GM12878 (cell line): ENCODE measurements around the gene TAGLN3. TPM values are rescaled to one million over a fixed set of nuclear protein-coding genes. Genes with fewer than 3 reads are reported as not detected.

Source experiments
- CBX5 ChIP-seq: sonication (generic); IDR thresholded peaks from 2 replicates; pipeline ENCODE4 v1.6.1; 2016; ENCODE audit warnings: low read depth, moderate library complexity, mild to moderate bottlenecking, inconsistent platforms
- DPF2 ChIP-seq: fragments of 450-650 bp; IDR thresholded peaks from 2 replicates; pipeline ENCODE4 v1.6.1; 2017; ENCODE audit warnings: mild to moderate bottlenecking
- PAX8 ChIP-seq: fragments of 450-650 bp; IDR thresholded peaks from 2 replicates; pipeline ENCODE4 v1.6.1; 2017; ENCODE audit warnings: mild to moderate bottlenecking, moderate library complexity
- PBX3 ChIP-seq: IDR thresholded peaks from 2 replicates; pipeline ENCODE4 v1.6.1; 2011; ENCODE audit warnings: mild to moderate bottlenecking, low read depth, low read length, moderate library complexity; ENCODE audit not compliant: insufficient replicate concordance
- RBBP5 ChIP-seq: fragments of 200-600 bp; sonication (generic); conservative IDR thresholded peaks from 2 replicates; pipeline ENCODE4 v1.6.1; 2016
- STAT3 ChIP-seq: IDR thresholded peaks from 2 replicates; pipeline ENCODE4 v1.6.1; 2011; ENCODE audit warnings: low read depth, low read length, improper control_type of control experiment
- TBL1XR1 ChIP-seq: IDR thresholded peaks from 2 replicates; pipeline ENCODE4 v1.6.1; 2012; ENCODE audit warnings: low read depth, low read length, improper control_type of control experiment
- polyA plus RNA-seq, 11 experiments: library from polyadenylated mRNA; depleted of rRNA in 4 of 11; unstranded in 6 of 11; stranded (reverse) in 5 of 11; fragments of >200 nt; fragmentation: Nextera tagmentation in 4 of 11; fragmentation: Illumina TruSeq in 1 of 11; extraction: Ambion mirVana in 4 of 11; extraction: Trizol in 1 of 11; gene quantifications; 1 replicate in 1 of 11; 2 replicates in 10 of 11; pipeline versions ENCODE4 v1.2.1 to v1.2.3, GENCODE V29; 2011 to 2016; ENCODE audit warnings: inconsistent platforms in 2 of 11, missing spikeins in 2 of 11, low read depth in 1 of 11
- total RNA-seq, 4 experiments: library from RNA; depleted of rRNA in 3 of 4; stranded (reverse); fragments of >200 nt in 3 of 4; fragmentation: Illumina TruSeq in 1 of 4; extraction: Trizol in 1 of 4; gene quantifications; 2 replicates each; pipeline versions ENCODE4 v1.2.1 to v1.2.3, GENCODE V29; 2013 to 2021
- TF ChIP-seq, protein P1 (sequence below): IDR thresholded peaks from 2 replicates; pipeline ENCODE4 v1.6.1; 2012; ENCODE audit warnings: improper control_type of control experiment, low read depth, low read length; ENCODE audit not compliant: insufficient replicate concordance
- TF ChIP-seq, protein P2 (sequence below): fragments of 450-650 bp; IDR thresholded peaks from 2 replicates; pipeline ENCODE4 v1.6.1; 2018; ENCODE audit warnings: mild to moderate bottlenecking, low read depth, moderate library complexity; ENCODE audit not compliant: partially characterized antibody

Gene TAGLN3
- total and polyA plus RNA-seq, 10 of the 15 experiments (the other 5 are each of a cell fraction or from before 2014, with no cell fraction given): 0.06 to 0.53 (median 0.12) TPM; not detected in 3

- TF ChIP-seq, protein P1, sequence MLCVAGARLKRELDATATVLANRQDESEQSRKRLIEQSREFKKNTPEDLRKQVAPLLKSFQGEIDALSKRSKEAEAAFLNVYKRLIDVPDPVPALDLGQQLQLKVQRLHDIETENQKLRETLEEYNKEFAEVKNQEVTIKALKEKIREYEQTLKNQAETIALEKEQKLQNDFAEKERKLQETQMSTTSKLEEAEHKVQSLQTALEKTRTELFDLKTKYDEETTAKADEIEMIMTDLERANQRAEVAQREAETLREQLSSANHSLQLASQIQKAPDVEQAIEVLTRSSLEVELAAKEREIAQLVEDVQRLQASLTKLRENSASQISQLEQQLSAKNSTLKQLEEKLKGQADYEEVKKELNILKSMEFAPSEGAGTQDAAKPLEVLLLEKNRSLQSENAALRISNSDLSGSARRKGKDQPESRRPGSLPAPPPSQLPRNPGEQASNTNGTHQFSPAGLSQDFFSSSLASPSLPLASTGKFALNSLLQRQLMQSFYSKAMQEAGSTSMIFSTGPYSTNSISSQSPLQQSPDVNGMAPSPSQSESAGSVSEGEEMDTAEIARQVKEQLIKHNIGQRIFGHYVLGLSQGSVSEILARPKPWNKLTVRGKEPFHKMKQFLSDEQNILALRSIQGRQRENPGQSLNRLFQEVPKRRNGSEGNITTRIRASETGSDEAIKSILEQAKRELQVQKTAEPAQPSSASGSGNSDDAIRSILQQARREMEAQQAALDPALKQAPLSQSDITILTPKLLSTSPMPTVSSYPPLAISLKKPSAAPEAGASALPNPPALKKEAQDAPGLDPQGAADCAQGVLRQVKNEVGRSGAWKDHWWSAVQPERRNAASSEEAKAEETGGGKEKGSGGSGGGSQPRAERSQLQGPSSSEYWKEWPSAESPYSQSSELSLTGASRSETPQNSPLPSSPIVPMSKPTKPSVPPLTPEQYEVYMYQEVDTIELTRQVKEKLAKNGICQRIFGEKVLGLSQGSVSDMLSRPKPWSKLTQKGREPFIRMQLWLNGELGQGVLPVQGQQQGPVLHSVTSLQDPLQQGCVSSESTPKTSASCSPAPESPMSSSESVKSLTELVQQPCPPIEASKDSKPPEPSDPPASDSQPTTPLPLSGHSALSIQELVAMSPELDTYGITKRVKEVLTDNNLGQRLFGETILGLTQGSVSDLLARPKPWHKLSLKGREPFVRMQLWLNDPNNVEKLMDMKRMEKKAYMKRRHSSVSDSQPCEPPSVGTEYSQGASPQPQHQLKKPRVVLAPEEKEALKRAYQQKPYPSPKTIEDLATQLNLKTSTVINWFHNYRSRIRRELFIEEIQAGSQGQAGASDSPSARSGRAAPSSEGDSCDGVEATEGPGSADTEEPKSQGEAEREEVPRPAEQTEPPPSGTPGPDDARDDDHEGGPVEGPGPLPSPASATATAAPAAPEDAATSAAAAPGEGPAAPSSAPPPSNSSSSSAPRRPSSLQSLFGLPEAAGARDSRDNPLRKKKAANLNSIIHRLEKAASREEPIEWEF: no peak
- TF ChIP-seq PAX8 (no peak), DPF2 (no peak), CBX5 (no peak), RBBP5 (no peak), PBX3 (no peak), TBL1XR1 (no peak), STAT3 (no peak)
- TF ChIP-seq, protein P2, sequence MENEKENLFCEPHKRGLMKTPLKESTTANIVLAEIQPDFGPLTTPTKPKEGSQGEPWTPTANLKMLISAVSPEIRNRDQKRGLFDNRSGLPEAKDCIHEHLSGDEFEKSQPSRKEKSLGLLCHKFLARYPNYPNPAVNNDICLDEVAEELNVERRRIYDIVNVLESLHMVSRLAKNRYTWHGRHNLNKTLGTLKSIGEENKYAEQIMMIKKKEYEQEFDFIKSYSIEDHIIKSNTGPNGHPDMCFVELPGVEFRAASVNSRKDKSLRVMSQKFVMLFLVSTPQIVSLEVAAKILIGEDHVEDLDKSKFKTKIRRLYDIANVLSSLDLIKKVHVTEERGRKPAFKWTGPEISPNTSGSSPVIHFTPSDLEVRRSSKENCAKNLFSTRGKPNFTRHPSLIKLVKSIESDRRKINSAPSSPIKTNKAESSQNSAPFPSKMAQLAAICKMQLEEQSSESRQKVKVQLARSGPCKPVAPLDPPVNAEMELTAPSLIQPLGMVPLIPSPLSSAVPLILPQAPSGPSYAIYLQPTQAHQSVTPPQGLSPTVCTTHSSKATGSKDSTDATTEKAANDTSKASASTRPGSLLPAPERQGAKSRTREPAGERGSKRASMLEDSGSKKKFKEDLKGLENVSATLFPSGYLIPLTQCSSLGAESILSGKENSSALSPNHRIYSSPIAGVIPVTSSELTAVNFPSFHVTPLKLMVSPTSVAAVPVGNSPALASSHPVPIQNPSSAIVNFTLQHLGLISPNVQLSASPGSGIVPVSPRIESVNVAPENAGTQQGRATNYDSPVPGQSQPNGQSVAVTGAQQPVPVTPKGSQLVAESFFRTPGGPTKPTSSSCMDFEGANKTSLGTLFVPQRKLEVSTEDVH: no peak
These were observed 5.5 kb downstream of the TAGLN3 start (continued) for GRCh38 chr3:112004187-112004586.
